Measurements from ENCODE around the gene GJC1. TPM values are rescaled to one million over a fixed set of nuclear protein-coding genes. Genes with fewer than 3 reads are reported as not detected.

Gene GJC1
- total and polyA plus RNA-seq, 2 of the 8 experiments (the other 6 are each of a cell fraction or from before 2014, with no cell fraction given): 29.1 to 154 TPM

GRCh38 chr17:44865231-44865660 lies 35.2 kb upstream of the GJC1 start:
- no peak overlapping the region for H3K4ac ChIP-seq (replicated peaks; ENCODE audit: insufficient read length, low read depth, low read length)
- H3K9me3 ChIP-seq (ENCODE audit: insufficient read depth in 2 of 2, low read depth in 1 of 2, low read length in 1 of 2): no peaks in the 10 kb centered on the region
- peak; percentile 15 to 83 for DNase-seq (ENCODE audit: low read depth in 1 of 2, low spot score in 2 of 2)
- WGBS, 2 experiments (ENCODE audit: extremely low coverage in 1 of 2, insufficient coverage in 1 of 2, insufficient read length in 1 of 2, insufficient replicate concordance in 2 of 2, low coverage in 1 of 2, low lambda C conversion rate in 2 of 2, missing lambda C conversion rate in 1 of 2): 100% methylated on average over 1 of the region's 1 CpG; no CpG with 5 or more reads in 1 of the 2 experiments
- H3K14ac ChIP-seq (ENCODE audit: insufficient read length): no peak overlapping the region
- no peak overlapping the region for H3K4me3 ChIP-seq (ENCODE audit: extremely low read depth in 1 of 4, insufficient read depth in 2 of 4, low read depth in 3 of 4, low read length in 4 of 4)
- H2BK15ac ChIP-seq (ENCODE audit: low read length): no peak overlapping the region
- peak; percentile 71 to 79 for TF ChIP-seq RAD21 (IDR thresholded peaks at IDR 0.05 in 1 of 2, conservative IDR thresholded peaks at IDR 0.05 in 1 of 2; ENCODE audit: low read depth in 2 of 2, low read length in 2 of 2)
- TF ChIP-seq CTCF (IDR thresholded peaks at IDR 0.05; ENCODE audit: control extremely low read depth in 1 of 3, insufficient read depth in 1 of 3, low read depth in 1 of 3, low read length in 3 of 3): peak; percentile 46 to 86 (median 78)
- no peak for TF ChIP-seq SP2 (IDR thresholded peaks at IDR 0.05; ENCODE audit: low read length)
- no peaks in the 10 kb centered on the region for H3K4me1 ChIP-seq (replicated peaks in 1 of 4; ENCODE audit: control insufficient read depth in 3 of 4, insufficient read depth in 4 of 4, low read length in 3 of 4)
- no peaks in the 10 kb centered on the region for H3K23me2 ChIP-seq (ENCODE audit: low read depth, low read length)
- no peak overlapping the region for H2BK12ac ChIP-seq (ENCODE audit: low read depth, low read length)
- H2BK20ac ChIP-seq (ENCODE audit: low read length): no peak overlapping the region
- no peak overlapping the region for H2BK120ac ChIP-seq (replicated peaks; ENCODE audit: low read depth, low read length)
- no peak overlapping the region for H3K18ac ChIP-seq (ENCODE audit: extremely low read depth, low read length)
- H3K23ac ChIP-seq (ENCODE audit: insufficient read length): no peak overlapping the region
- H3K79me1 ChIP-seq (ENCODE audit: low read depth, low read length): no peaks in the 10 kb centered on the region
- ChIA-PET POLR2A (ENCODE audit: partially characterized antibody) (interaction anchor here (0.9 to 5.0 kb wide), 3 partner anchors 9 to 90 kb away, joined by 3 to 15 read pairs (median 4); partner anchors contain the start of gene HIGD1B), CTCF (ENCODE audit: partially characterized antibody) (interaction anchor here (0.7 to 28.4 kb wide), 27 partner anchors 8 to 173 kb away, joined by 3 to 577 read pairs (median 4); partner anchors contain the start of genes ADAM11, EFTUD2 and HIGD1B)
- H3K56ac ChIP-seq (replicated peaks; ENCODE audit: insufficient read length, low read depth, low read length): no peak overlapping the region
- no peaks in the 10 kb centered on the region for H3K27me3 ChIP-seq (replicated peaks in 1 of 4; ENCODE audit: control insufficient read depth in 3 of 4, extremely low read depth in 1 of 4, insufficient read depth in 3 of 4, low read length in 3 of 4)
- peaks cover 2% of the 10 kb centered on the region in 2 experiments for H4K20me1 ChIP-seq (replicated peaks in 1 of 2; ENCODE audit: control insufficient read depth in 1 of 2, insufficient read depth in 2 of 2, low read length in 2 of 2)
- no peak overlapping the region for H2AK5ac ChIP-seq (ENCODE audit: low read depth, low read length)
- H2AFZ ChIP-seq (ENCODE audit: low read length): no peak overlapping the region
- H3K27ac ChIP-seq (ENCODE audit: low read depth, low read length): no peak overlapping the region
- no peak overlapping the region for H2BK5ac ChIP-seq (ENCODE audit: low read depth, low read length)
- H3K4me2 ChIP-seq (ENCODE audit: insufficient read depth in 1 of 2, low read depth in 2 of 2, low read length in 2 of 2): no peak overlapping the region
- H3K36me3 ChIP-seq (ENCODE audit: control insufficient read depth in 2 of 4, insufficient read depth in 4 of 4, low read length in 3 of 4): peaks cover 28 to 69% (median 46%) of the 10 kb centered on the region in 4 experiments
- H4K5ac ChIP-seq (ENCODE audit: insufficient read length, low read depth, low read length): no peak overlapping the region
- H4K8ac ChIP-seq (ENCODE audit: extremely low read depth, insufficient read depth, low read length): no peak overlapping the region
- no peak overlapping the region for H3K9ac ChIP-seq (replicated peaks in 1 of 4; ENCODE audit: extremely low read depth in 1 of 4, low read depth in 3 of 4, low read length in 3 of 4)
- H4K91ac ChIP-seq (replicated peaks; ENCODE audit: insufficient read length, low read length): no peak overlapping the region
- no peak for FAIRE-seq
- no peaks in the 10 kb centered on the region for H3K79me2 ChIP-seq (ENCODE audit: control insufficient read depth in 1 of 2, insufficient read depth in 2 of 2, low read length in 2 of 2)

All from H1 (cell line).